Keratinocyte (primary cell): ENCODE measurements around the gene PTPRN2. TPM values are rescaled to one million over a fixed set of nuclear protein-coding genes. Genes with fewer than 3 reads are reported as not detected.

Experiments
- DNase-seq: peaks from one replicate; pipeline ENCODE4 v3.0.0-alpha.2; 2011; ENCODE audit warnings: low read depth, missing footprints, low spot score
- FAIRE-seq: peaks from 2 replicates; lab custom pipeline; 2011; peaks lifted over from hg19 to GRCh38; lab: Jason Lieb, UNC
- H2AFZ ChIP-seq: 2 replicates; pipeline ENCODE4 v1.6.0; 2012; ENCODE audit warnings: low read length, control low read depth, inconsistent platforms; ENCODE audit not compliant: control insufficient read depth
- H3K27ac ChIP-seq: 2 replicates; pipeline ENCODE4 v1.5.1; 2011; ENCODE audit warnings: low read length; ENCODE audit not compliant: control insufficient read depth, insufficient read depth
- H3K27me3 ChIP-seq: 3 replicates; pipeline ENCODE4 v1.6.0; 2011; ENCODE audit warnings: low read length; ENCODE audit not compliant: control insufficient read depth, insufficient read depth; ENCODE audit errors: extremely low read depth
- H3K36me3 ChIP-seq, 2 experiments: 2 replicates in 1 of 2; 3 replicates in 1 of 2; pipeline ENCODE4 v1.5.1; 2011; ENCODE audit warnings: low read length in 2 of 2, mild to moderate bottlenecking in 1 of 2; ENCODE audit not compliant: control insufficient read depth in 2 of 2, insufficient read depth in 2 of 2; ENCODE audit errors: extremely low read depth in 1 of 2
- H3K4me1 ChIP-seq: 3 replicates; pipeline ENCODE4 v1.5.1; 2011; ENCODE audit warnings: low read length; ENCODE audit not compliant: control insufficient read depth, insufficient read depth; ENCODE audit errors: extremely low read depth
- H3K4me2 ChIP-seq: 3 replicates; pipeline ENCODE4 v1.6.0; 2011; ENCODE audit warnings: low read depth, low read length; ENCODE audit not compliant: control insufficient read depth, insufficient read depth; ENCODE audit errors: extremely low read depth
- H3K4me3 ChIP-seq, 3 experiments: fragments of 200-600 bp in 1 of 3; sonication (generic) in 1 of 3; 2 replicates in 2 of 3; 3 replicates in 1 of 3; pipeline ENCODE4 v1.5.1; 2011 to 2016; ENCODE audit warnings: low read length in 3 of 3, mild to moderate bottlenecking in 3 of 3, control low read depth in 2 of 3, inconsistent platforms in 1 of 3, low read depth in 1 of 3, mixed read lengths in 1 of 3, mixed run types in 1 of 3, moderate library complexity in 1 of 3; ENCODE audit not compliant: control insufficient read depth in 2 of 3, insufficient read depth in 2 of 3; ENCODE audit errors: extremely low read depth in 1 of 3
- H3K79me2 ChIP-seq: 2 replicates; pipeline ENCODE4 v1.6.0; 2012; ENCODE audit warnings: low read length; ENCODE audit not compliant: control insufficient read depth, insufficient read depth
- H3K9ac ChIP-seq: 3 replicates; pipeline ENCODE4 v1.6.0; 2011; ENCODE audit warnings: low read length; ENCODE audit not compliant: control insufficient read depth, insufficient read depth; ENCODE audit errors: extremely low read depth
- H3K9me1 ChIP-seq: 3 replicates; pipeline ENCODE4 v1.6.0; 2011; ENCODE audit warnings: low read length; ENCODE audit not compliant: control insufficient read depth, insufficient read depth; ENCODE audit errors: extremely low read depth
- H3K9me3 ChIP-seq: 2 replicates; pipeline ENCODE4 v1.5.1; 2012; ENCODE audit warnings: low read depth, low read length; ENCODE audit not compliant: control insufficient read depth
- H4K20me1 ChIP-seq: 3 replicates; pipeline ENCODE4 v1.6.0; 2011; ENCODE audit warnings: low read length; ENCODE audit not compliant: control insufficient read depth, insufficient read depth; ENCODE audit errors: extremely low read depth
- EZH2 ChIP-seq: IDR thresholded peaks from one replicate; pipeline ENCODE4 v1.6.1; 2012; ENCODE audit warnings: inconsistent platforms, mild to moderate bottlenecking, low read length, moderate library complexity
- dilution Hi-C: fragments of 300-500 bp; cut with MboI; formaldehyde crosslinking; loops from one replicate; pipeline ENCODE4 v1.7.0; 2020; ENCODE audit warnings: low sequenced_read_pairs; ENCODE audit not compliant: extremely low pct_ligation_motif_present
- polyA plus RNA-seq, 5 experiments: library from polyadenylated mRNA; depleted of rRNA in 3 of 5; stranded (reverse) in 3 of 5; stranded (forward) in 1 of 5; unstranded in 1 of 5; fragments of >200 nt; gene quantifications; 1 replicate in 1 of 5; 2 replicates in 3 of 5; 3 replicates in 1 of 5; pipeline versions ENCODE4 v1.2.1 to v1.2.3, GENCODE V29; 2011 to 2012; ENCODE audit warnings: missing spikeins in 2 of 5, low read depth in 1 of 5, low replicate concordance in 1 of 5
- TF ChIP-seq, protein P1 (sequence below), 3 experiments: IDR thresholded peaks in 1 of 3; conservative IDR thresholded peaks in 1 of 3; optimal IDR thresholded peaks in 1 of 3; 2 replicates in 2 of 3; 3 replicates in 1 of 3; pipeline versions ENCODE3 to v1.5.1; 2011; ENCODE audit warnings: low read length in 3 of 3, mild to moderate bottlenecking in 3 of 3, moderate library complexity in 2 of 3, control low read depth in 1 of 3, inconsistent platforms in 1 of 3; ENCODE audit not compliant: insufficient read depth in 2 of 3; ENCODE audit errors: extremely low read depth in 1 of 3

The PTPRN2 gene
- polyA plus RNA-seq, 1 donor (not counting 4 experiments of a cell fraction or from before 2014, with no cell fraction given) = not detected

GRCh38 chr7:157886711-157887110, 700.9 kb downstream of the PTPRN2 start:
- DNase-seq (no peak), FAIRE-seq (no peak)
- Histone ChIP-seq H3K9me1 (no peaks in the 10 kb centered on the region), H2AFZ (no peak overlapping the region), H3K9me3 (peaks cover 9% of the 10 kb centered on the region), H3K4me3 (no peak overlapping the region), H3K27me3 (no peaks in the 10 kb centered on the region), H3K79me2 (no peaks in the 10 kb centered on the region), H3K9ac (no peak overlapping the region), H3K36me3 (no peaks in the 10 kb centered on the region), H3K4me2 (no peak overlapping the region), H4K20me1 (no peaks in the 10 kb centered on the region), H3K4me1 (no peaks in the 10 kb centered on the region), H3K27ac (no peak overlapping the region)
- dilution Hi-C loops = no loop called here
- TF ChIP-seq EZH2 = no peak
- TF ChIP-seq, protein P1, sequence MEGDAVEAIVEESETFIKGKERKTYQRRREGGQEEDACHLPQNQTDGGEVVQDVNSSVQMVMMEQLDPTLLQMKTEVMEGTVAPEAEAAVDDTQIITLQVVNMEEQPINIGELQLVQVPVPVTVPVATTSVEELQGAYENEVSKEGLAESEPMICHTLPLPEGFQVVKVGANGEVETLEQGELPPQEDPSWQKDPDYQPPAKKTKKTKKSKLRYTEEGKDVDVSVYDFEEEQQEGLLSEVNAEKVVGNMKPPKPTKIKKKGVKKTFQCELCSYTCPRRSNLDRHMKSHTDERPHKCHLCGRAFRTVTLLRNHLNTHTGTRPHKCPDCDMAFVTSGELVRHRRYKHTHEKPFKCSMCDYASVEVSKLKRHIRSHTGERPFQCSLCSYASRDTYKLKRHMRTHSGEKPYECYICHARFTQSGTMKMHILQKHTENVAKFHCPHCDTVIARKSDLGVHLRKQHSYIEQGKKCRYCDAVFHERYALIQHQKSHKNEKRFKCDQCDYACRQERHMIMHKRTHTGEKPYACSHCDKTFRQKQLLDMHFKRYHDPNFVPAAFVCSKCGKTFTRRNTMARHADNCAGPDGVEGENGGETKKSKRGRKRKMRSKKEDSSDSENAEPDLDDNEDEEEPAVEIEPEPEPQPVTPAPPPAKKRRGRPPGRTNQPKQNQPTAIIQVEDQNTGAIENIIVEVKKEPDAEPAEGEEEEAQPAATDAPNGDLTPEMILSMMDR (optimal IDR thresholded peaks at IDR 0.05 in 1 of 3, IDR thresholded peaks at IDR 0.05 in 1 of 3, conservative IDR thresholded peaks at IDR 0.05 in 1 of 3; ENCODE audit: extremely low read depth in 1 of 3, insufficient read depth in 2 of 3, low read length in 3 of 3) = no peak

DNA sequence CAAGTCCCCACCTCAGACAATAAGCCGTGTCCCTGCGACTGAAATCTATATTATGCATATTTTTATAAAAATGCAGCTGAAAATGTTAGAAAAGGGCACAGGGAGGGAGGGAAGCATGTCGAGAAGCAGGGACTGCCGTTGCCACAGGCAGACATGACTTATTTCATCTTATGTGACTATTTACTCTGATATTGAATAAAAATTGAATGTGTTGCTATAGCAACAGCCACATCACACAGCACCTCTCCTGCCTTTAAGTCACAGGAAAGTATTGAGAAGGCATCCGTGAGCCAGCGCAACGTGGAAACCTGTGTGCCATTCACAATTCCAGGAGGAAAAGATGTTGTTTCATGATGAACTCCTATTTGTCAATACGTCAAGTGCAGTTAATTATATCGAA, 701.4 kb downstream of the PTPRN2 start:
- Histone ChIP-seq H3K4me2 (no peak overlapping the region), H3K4me3 (no peak overlapping the region), H2AFZ (no peak overlapping the region), H3K9me3 (peaks cover 9% of the 10 kb centered on the region), H3K36me3 (no peaks in the 10 kb centered on the region), H3K9me1 (no peaks in the 10 kb centered on the region), H3K9ac (no peak overlapping the region), H4K20me1 (no peaks in the 10 kb centered on the region), H3K27me3 (no peaks in the 10 kb centered on the region), H3K4me1 (no peaks in the 10 kb centered on the region), H3K27ac (no peak overlapping the region), H3K79me2 (no peaks in the 10 kb centered on the region)
- TF ChIP-seq, protein P1 (optimal IDR thresholded peaks at IDR 0.05 in 1 of 3, IDR thresholded peaks at IDR 0.05 in 1 of 3, conservative IDR thresholded peaks at IDR 0.05 in 1 of 3; ENCODE audit: extremely low read depth in 1 of 3, insufficient read depth in 2 of 3, low read length in 3 of 3) = no peak
- no peak for TF ChIP-seq EZH2
- dilution Hi-C loops = no loop called here
- DNase-seq (no peak), FAIRE-seq (no peak)
